IMR-90 (cell line): ENCODE results near the gene STOML2. TPM values are rescaled to one million over a fixed set of nuclear protein-coding genes. Genes with fewer than 3 reads are reported as not detected.

Experiments used
- CHD1 ChIP-seq: IDR thresholded peaks from 2 replicates; pipeline ENCODE4 v1.6.1; 2012; ENCODE audit warnings: low read depth, low read length, improper control_type of control experiment
- MXI1 ChIP-seq: IDR thresholded peaks from 2 replicates; pipeline ENCODE4 v1.6.1; 2012; ENCODE audit warnings: low read depth, mild to moderate bottlenecking, low read length, moderate library complexity, borderline replicate concordance
- RAD21 ChIP-seq: IDR thresholded peaks from 2 replicates; pipeline ENCODE4 v1.6.1; 2012; ENCODE audit warnings: low read length, improper control_type of control experiment
- RCOR1 ChIP-seq: IDR thresholded peaks from 2 replicates; pipeline ENCODE4 v1.6.1; 2012; ENCODE audit warnings: mild to moderate bottlenecking, low read length, improper control_type of control experiment; ENCODE audit not compliant: insufficient replicate concordance
- SMC3 ChIP-seq: fragments of 150-350 bp; IDR thresholded peaks from 2 replicates; pipeline ENCODE4 v1.6.1; 2016; ENCODE audit warnings: low read depth, mild to moderate bottlenecking, antibody characterized with exemption, low read length, moderate library complexity
- polyA plus RNA-seq, 3 experiments: library from polyadenylated mRNA; depleted of rRNA; stranded (reverse); fragments of >200 nt; gene quantifications; 2 replicates each; pipeline ENCODE4 v1.2.3, GENCODE V29; 2012; ENCODE audit warnings: low replicate concordance in 1 of 3
- total RNA-seq: library from RNA; depleted of rRNA; stranded (reverse); fragments of >200 nt; gene quantifications from 2 replicates; pipeline ENCODE4 v1.2.3, GENCODE V29; 2012

The STOML2 gene
- total and polyA plus RNA-seq, 2 of the 4 experiments (the other 2 are of a cell fraction) = 177 to 250 TPM

- TF ChIP-seq RCOR1 = no peak
- TF ChIP-seq RAD21 = no peak
- TF ChIP-seq SMC3 = no peak
- TF ChIP-seq MXI1 = no peak
- no peak for TF ChIP-seq CHD1
These were observed 13.6 kb upstream of the STOML2 start (continued) for GRCh38 chr9:35116539-35116897.
